SK-N-SH treated with all-trans-retinoic acid at 6 μM for 48 hours (cell line): Measurements from ENCODE around the gene RNF43.

Experiments
- ATAC-seq: fragments of 200-7000 bp; cut with Tn5 transposase; 3 replicates; pipeline ENCODE4 v1.9.1; 2020; ENCODE audit warnings: mild to moderate bottlenecking, moderate library complexity
- BACH2 ChIP-seq: fragments of 250-450 bp; sonication (Bioruptor Pico); IDR thresholded peaks from 2 replicates; pipeline ENCODE4 v1.9.0; 2021; ENCODE audit warnings: mild to moderate bottlenecking, borderline replicate concordance
- CSDC2 ChIP-seq: fragments of 250-450 bp; sonication (Bioruptor Pico); IDR thresholded peaks from 2 replicates; pipeline ENCODE4 v1.5.0; 2020; ENCODE audit warnings: mild to moderate bottlenecking, moderate library complexity
- CSRNP3 ChIP-seq: fragments of 250-450 bp; sonication (Bioruptor Pico); IDR thresholded peaks from 2 replicates; pipeline ENCODE4 v1.5.1; 2021; ENCODE audit warnings: mild to moderate bottlenecking, moderate library complexity
- ESRRG ChIP-seq: fragments of 250-450 bp; sonication (Bioruptor Pico); IDR thresholded peaks from 2 replicates; pipeline ENCODE4 v1.6.1; 2021; ENCODE audit warnings: mild to moderate bottlenecking
- GLIS3 ChIP-seq: fragments of 250-450 bp; sonication (Bioruptor Pico); IDR thresholded peaks from 2 replicates; pipeline ENCODE4 v1.5.0; 2020; ENCODE audit warnings: mild to moderate bottlenecking, moderate library complexity
- ISL1 ChIP-seq: fragments of 250-450 bp; sonication (Bioruptor Pico); IDR thresholded peaks from 2 replicates; pipeline ENCODE4 v2.1.2; 2022; ENCODE audit warnings: mild to moderate bottlenecking, moderate library complexity
- OSR1 ChIP-seq: fragments of 250-450 bp; sonication (Bioruptor Pico); IDR thresholded peaks from 2 replicates; pipeline ENCODE4 v1.8.0; 2022; ENCODE audit warnings: moderate library complexity, mild to moderate bottlenecking, inconsistent platforms
- PATZ1 ChIP-seq: fragments of 250-450 bp; sonication (Bioruptor Pico); IDR thresholded peaks from 2 replicates; pipeline ENCODE4 v1.8.0; 2020; ENCODE audit warnings: mild to moderate bottlenecking, moderate library complexity, borderline replicate concordance
- RARB ChIP-seq: fragments of 250-450 bp; sonication (Bioruptor Pico); IDR thresholded peaks from 2 replicates; pipeline ENCODE4 v1.8.0; 2021; ENCODE audit warnings: mild to moderate bottlenecking, moderate library complexity
- TCF4 ChIP-seq: fragments of 250-450 bp; sonication (Bioruptor Pico); IDR thresholded peaks from 2 replicates; pipeline ENCODE4 v1.8.0; 2021; ENCODE audit warnings: mild to moderate bottlenecking, moderate library complexity, borderline replicate concordance
- TOX ChIP-seq: fragments of 250-450 bp; sonication (Bioruptor Pico); IDR thresholded peaks from 2 replicates; pipeline ENCODE4 v1.8.0; 2021; ENCODE audit warnings: mild to moderate bottlenecking, moderate library complexity, borderline replicate concordance
- TSHZ2 ChIP-seq: fragments of 250-450 bp; sonication (Bioruptor Pico); IDR thresholded peaks from 2 replicates; pipeline ENCODE4 v1.5.0; 2020; ENCODE audit warnings: mild to moderate bottlenecking, moderate library complexity
- ZFP30 ChIP-seq: fragments of 450-650 bp; formaldehyde crosslinking; IDR thresholded peaks from 2 replicates; pipeline ENCODE4 v1.5.0; 2022; ENCODE audit warnings: mild to moderate bottlenecking, moderate library complexity
- ZNF565 ChIP-seq: fragments of 450-650 bp; formaldehyde crosslinking; conservative IDR thresholded peaks from 2 replicates; pipeline ENCODE4 v1.5.0; 2020; ENCODE audit warnings: low read depth, mild to moderate bottlenecking, moderate library complexity
- ZNF70 ChIP-seq: fragments of 450-650 bp; formaldehyde crosslinking; IDR thresholded peaks from 2 replicates; pipeline ENCODE4 v1.5.0; 2020; ENCODE audit warnings: mild to moderate bottlenecking, moderate library complexity
- ZNF8 ChIP-seq: fragments of 450-650 bp; formaldehyde crosslinking; IDR thresholded peaks from 2 replicates; pipeline ENCODE4 v1.5.0; 2020; ENCODE audit warnings: mild to moderate bottlenecking, moderate library complexity

RNF43 gene

GRCh38 chr17:58382108-58382871 lies 35.0 kb downstream of the RNF43 start:
- ATAC-seq, result no peak
- TF ChIP-seq ISL1 (CRISPR knock-in tag), result no peak
- TF ChIP-seq ZNF70 (CRISPR knock-in tag), result no peak
- no peak for TF ChIP-seq ZFP30 (CRISPR knock-in tag)
- no peak for TF ChIP-seq CSDC2 (CRISPR knock-in tag)
- no peak for TF ChIP-seq CSRNP3 (CRISPR knock-in tag)
- TF ChIP-seq ZNF8, result no peak
- TF ChIP-seq BACH2 (CRISPR knock-in tag), result no peak

- ATAC-seq, result no peak
- TF ChIP-seq GLIS3 (no peak), TCF4 (CRISPR knock-in tag) (no peak), PATZ1 (CRISPR knock-in tag) (no peak), ZNF70 (CRISPR knock-in tag) (no peak), RARB (CRISPR knock-in tag) (no peak), ESRRG (CRISPR knock-in tag) (no peak), ZNF565 (CRISPR knock-in tag) (no peak), ZFP30 (CRISPR knock-in tag) (no peak), ISL1 (CRISPR knock-in tag) (no peak), OSR1 (CRISPR knock-in tag) (no peak), CSRNP3 (CRISPR knock-in tag) (no peak)
Observed at GRCh38 chr17:58381124-58382035, 36.0 kb downstream of the RNF43 start.

GRCh38 chr17:58380207-58381123 lies 36.9 kb downstream of the RNF43 start:
- TF ChIP-seq GLIS3, result no peak
- ATAC-seq, result no peak

- TF ChIP-seq OSR1 (CRISPR knock-in tag), result no peak
- no peak for TF ChIP-seq TOX (CRISPR knock-in tag)
- TF ChIP-seq TSHZ2 (CRISPR knock-in tag), result no peak
- no peak for TF ChIP-seq CSDC2 (CRISPR knock-in tag)
- ATAC-seq, result no peak
Observed at GRCh38 chr17:58379511-58379824, 37.9 kb downstream of the RNF43 start.
